SU-DHL-6 (cell line): ENCODE results near the gene RPS6KA2.

Experiments used
- H2AFZ ChIP-seq: fragments of 200-600 bp; sonication (generic); 2 replicates; pipeline ENCODE4 v1.6.1; 2014; ENCODE audit warnings: low read depth, mild to moderate bottlenecking, moderate library complexity, mixed read lengths, antibody characterized with exemption, low read length; ENCODE audit not compliant: severe bottlenecking
- H3F3A ChIP-seq: fragments of 200-600 bp; shearing (Covaris generic); 2 replicates; pipeline ENCODE4 v1.6.0; 2016; ENCODE audit warnings: antibody characterized with exemption, mild to moderate bottlenecking; ENCODE audit not compliant: insufficient read depth
- H3K27ac ChIP-seq: fragments of 200-600 bp; sonication (generic); 2 replicates; pipeline ENCODE4 v1.5.1; 2016; ENCODE audit warnings: low read depth, mild to moderate bottlenecking, low read length, moderate library complexity, mixed read lengths
- H3K27me3 ChIP-seq: fragments of 200-600 bp; sonication (generic), shearing (Covaris generic); 2 replicates; pipeline ENCODE4 v1.6.0; 2014; ENCODE audit warnings: mild to moderate bottlenecking, low read length
- H3K36me3 ChIP-seq: fragments of 200-600 bp; sonication (generic); 2 replicates; pipeline ENCODE4 v1.6.1; 2014; ENCODE audit warnings: mild to moderate bottlenecking, low read length, mixed read lengths
- H3K4me2 ChIP-seq: fragments of 300-600, 200-600 bp; shearing (Covaris generic), sonication (generic); 2 replicates; pipeline ENCODE4 v1.6.0; 2014; ENCODE audit warnings: low read length, low read depth, mild to moderate bottlenecking; ENCODE audit not compliant: poor library complexity, severe bottlenecking
- H3K4me3 ChIP-seq: fragments of 200-600 bp; sonication (generic); 2 replicates; pipeline ENCODE4 v1.5.1; 2014; ENCODE audit warnings: antibody characterized with exemption, low read length, mild to moderate bottlenecking, mixed read lengths; ENCODE audit not compliant: insufficient read depth, poor library complexity, severe bottlenecking
- H3K79me2 ChIP-seq: fragments of 200-600 bp; sonication (generic); 2 replicates; pipeline ENCODE4 v1.6.1; 2014; ENCODE audit warnings: mild to moderate bottlenecking, low read length, moderate library complexity; ENCODE audit not compliant: insufficient read depth
- H3K9ac ChIP-seq: fragments of 200-600 bp; sonication (generic); 2 replicates; pipeline ENCODE4 v1.7.0; 2014; ENCODE audit warnings: mild to moderate bottlenecking, low read length
- H3K9me2 ChIP-seq: fragments of 200-600 bp; sonication (generic); replicated peaks from 2 replicates; pipeline ENCODE4 v1.6.1; 2014; ENCODE audit warnings: low read length; ENCODE audit not compliant: insufficient read depth
- H3K9me3 ChIP-seq: fragments of 200-600 bp; sonication (generic); 2 replicates; pipeline ENCODE4 v1.6.1; 2014; ENCODE audit warnings: low read length, mixed read lengths; ENCODE audit not compliant: insufficient read depth
- H4K20me1 ChIP-seq: fragments of 200-600 bp; sonication (generic); 2 replicates; pipeline ENCODE4 v1.6.1; 2014; ENCODE audit warnings: low read depth, mild to moderate bottlenecking, antibody characterized with exemption, low read length, moderate library complexity, mixed read lengths
- CTCF ChIP-seq: fragments of 200-600 bp; sonication (generic); IDR thresholded peaks from one replicate; pipeline ENCODE4 v1.5.1; 2017; ENCODE audit warnings: antibody characterized with exemption, mild to moderate bottlenecking, low read length, moderate library complexity; ENCODE audit not compliant: insufficient read depth, poor library complexity, severe bottlenecking
- EZH2phosphoT487 ChIP-seq: fragments of 200-600 bp; sonication (generic), shearing (Covaris generic); conservative IDR thresholded peaks from 2 replicates; pipeline ENCODE4 v1.6.1; 2018; ENCODE audit warnings: mild to moderate bottlenecking, antibody characterized with exemption, low read length, moderate library complexity, mixed read lengths

RPS6KA2 gene

GRCh38 chr6:166410426-166410935, 216.6 kb downstream of the RPS6KA2 start:
- TF ChIP-seq CTCF (no peak), EZH2phosphoT487 (no peak)
- Histone ChIP-seq H2AFZ (no peak overlapping the region), H3K9ac (no peak overlapping the region), H4K20me1 (no peaks in the 10 kb centered on the region), H3K9me3 (no peaks in the 10 kb centered on the region), H3K4me3 (no peak overlapping the region), H3F3A (no peaks in the 10 kb centered on the region), H3K9me2 (no peaks in the 10 kb centered on the region), H3K36me3 (no peaks in the 10 kb centered on the region), H3K27me3 (no peaks in the 10 kb centered on the region), H3K4me2 (no peak overlapping the region), H3K27ac (no peak overlapping the region), H3K79me2 (no peaks in the 10 kb centered on the region)

GRCh38 chr6:166408936-166409755, 217.9 kb downstream of the RPS6KA2 start:
- TF ChIP-seq EZH2phosphoT487, result no peak
- TF ChIP-seq CTCF, result no peak
- H3K27me3 ChIP-seq, result no peaks in the 10 kb centered on the region
- no peaks in the 10 kb centered on the region for H3K79me2 ChIP-seq
- H3K4me3 ChIP-seq, result no peak overlapping the region
- no peak overlapping the region for H2AFZ ChIP-seq
- no peak overlapping the region for H3K9ac ChIP-seq
- no peaks in the 10 kb centered on the region for H3K36me3 ChIP-seq
- no peak overlapping the region for H3K27ac ChIP-seq
- H4K20me1 ChIP-seq, result no peaks in the 10 kb centered on the region
- H3K4me2 ChIP-seq, result no peak overlapping the region
- H3K9me3 ChIP-seq, result no peaks in the 10 kb centered on the region
- H3K9me2 ChIP-seq, result no peaks in the 10 kb centered on the region
- no peaks in the 10 kb centered on the region for H3F3A ChIP-seq

DNA sequence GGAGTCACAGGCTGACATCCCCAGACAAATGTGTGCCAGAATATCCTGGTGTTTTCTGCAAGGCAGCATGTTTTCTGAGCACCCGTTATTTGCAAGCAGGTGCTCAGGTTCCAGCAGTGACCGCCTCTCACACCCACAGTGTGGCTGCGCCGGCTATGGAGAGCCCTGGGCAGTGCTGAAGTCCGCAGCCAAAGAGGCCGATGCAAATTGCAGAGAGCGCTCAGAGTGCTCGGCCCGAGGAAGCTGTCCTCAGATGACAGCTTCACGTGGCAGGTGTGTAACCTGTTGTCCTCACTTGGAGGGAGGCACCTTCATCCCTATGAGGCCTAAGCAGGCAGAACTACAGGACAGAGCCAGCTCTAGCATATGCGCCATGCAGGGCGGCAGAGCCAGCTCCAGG, 220.9 kb downstream of the RPS6KA2 start:
- no peaks in the 10 kb centered on the region for H4K20me1 ChIP-seq
- H3K9ac ChIP-seq, result no peak overlapping the region
- no peak overlapping the region for H3K27ac ChIP-seq
- no peaks in the 10 kb centered on the region for H3K9me3 ChIP-seq
- H3K4me2 ChIP-seq, result no peak overlapping the region
- H3F3A ChIP-seq, result no peaks in the 10 kb centered on the region
- no peaks in the 10 kb centered on the region for H3K36me3 ChIP-seq
- TF ChIP-seq EZH2phosphoT487 (no peak), CTCF (no peak)
- no peaks in the 10 kb centered on the region for H3K79me2 ChIP-seq
- H3K9me2 ChIP-seq, result no peaks in the 10 kb centered on the region
- no peaks in the 10 kb centered on the region for H3K27me3 ChIP-seq
- H3K4me3 ChIP-seq, result no peak overlapping the region
- H2AFZ ChIP-seq, result no peak overlapping the region
